ENCODE measurements around the gene MAGI2. TPM values are rescaled to one million over a fixed set of nuclear protein-coding genes. Genes with fewer than 3 reads are reported as not detected.

The MAGI2 gene
- total RNA-seq, 2 donors from 2014 or later, result 10.3 to 19.2 TPM

DNA sequence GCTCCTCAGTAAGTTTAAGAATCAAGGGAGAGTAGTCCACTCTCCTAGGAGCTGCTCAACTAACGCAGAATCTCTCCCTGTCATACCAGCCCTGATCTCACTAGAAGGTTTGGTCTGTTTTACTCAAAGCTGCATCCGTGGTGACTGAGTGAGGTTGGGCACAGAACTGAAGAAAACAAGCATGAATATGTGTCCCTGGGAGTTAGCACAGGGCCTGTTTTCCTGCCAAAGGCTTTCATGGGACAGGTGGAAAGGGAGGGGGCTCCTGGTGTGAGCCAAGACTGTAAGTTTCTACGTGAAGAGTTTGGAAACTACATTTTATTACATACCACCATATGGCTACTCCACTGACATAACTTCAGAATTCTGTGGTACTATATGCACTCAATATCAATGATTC lies 705.9 kb downstream of the MAGI2 start:
- Histone ChIP-seq H3K9me3 (ENCODE audit: control insufficient read depth, low read length) (no peaks in the 10 kb centered on the region), H3K36me3 (ENCODE audit: control insufficient read depth, insufficient read depth, low read length) (no peaks in the 10 kb centered on the region), H3K4me3 (ENCODE audit: low read length) (no peak overlapping the region), H3K4me1 (ENCODE audit: control insufficient read depth, insufficient read depth, low read length) (no peaks in the 10 kb centered on the region), H3K9ac (ENCODE audit: extremely low read depth, low read length, poor library complexity, severe bottlenecking) (no peak overlapping the region), H3K27ac (ENCODE audit: low read depth, low read length) (no peak overlapping the region), H3K27me3 (ENCODE audit: control insufficient read depth, insufficient read depth, low read length, poor library complexity, severe bottlenecking) (no peaks in the 10 kb centered on the region)
- TF ChIP-seq, protein P1, sequence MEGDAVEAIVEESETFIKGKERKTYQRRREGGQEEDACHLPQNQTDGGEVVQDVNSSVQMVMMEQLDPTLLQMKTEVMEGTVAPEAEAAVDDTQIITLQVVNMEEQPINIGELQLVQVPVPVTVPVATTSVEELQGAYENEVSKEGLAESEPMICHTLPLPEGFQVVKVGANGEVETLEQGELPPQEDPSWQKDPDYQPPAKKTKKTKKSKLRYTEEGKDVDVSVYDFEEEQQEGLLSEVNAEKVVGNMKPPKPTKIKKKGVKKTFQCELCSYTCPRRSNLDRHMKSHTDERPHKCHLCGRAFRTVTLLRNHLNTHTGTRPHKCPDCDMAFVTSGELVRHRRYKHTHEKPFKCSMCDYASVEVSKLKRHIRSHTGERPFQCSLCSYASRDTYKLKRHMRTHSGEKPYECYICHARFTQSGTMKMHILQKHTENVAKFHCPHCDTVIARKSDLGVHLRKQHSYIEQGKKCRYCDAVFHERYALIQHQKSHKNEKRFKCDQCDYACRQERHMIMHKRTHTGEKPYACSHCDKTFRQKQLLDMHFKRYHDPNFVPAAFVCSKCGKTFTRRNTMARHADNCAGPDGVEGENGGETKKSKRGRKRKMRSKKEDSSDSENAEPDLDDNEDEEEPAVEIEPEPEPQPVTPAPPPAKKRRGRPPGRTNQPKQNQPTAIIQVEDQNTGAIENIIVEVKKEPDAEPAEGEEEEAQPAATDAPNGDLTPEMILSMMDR (conservative IDR thresholded peaks at IDR 0.05), result no peak
- Mint-ChIP-seq H3K36me3 (ENCODE audit: low read depth) (no peaks in the 10 kb centered on the region), H3K9me3 (peaks cover 3% of the 10 kb centered on the region), H3K27ac (peak overlapping the region; percentile 46), H3K27me3 (ENCODE audit: insufficient read depth) (no peaks in the 10 kb centered on the region), H3K4me3 (no peak overlapping the region), H3K4me1 (peaks cover 28% of the 10 kb centered on the region)
- WGBS, 2 experiments (ENCODE audit: insufficient coverage in 1 of 2, insufficient read length in 1 of 2), result 60 to 73% methylated on average over 2 to 3 of the region's 3 CpGs
- no peak for DNase-seq

DNA sequence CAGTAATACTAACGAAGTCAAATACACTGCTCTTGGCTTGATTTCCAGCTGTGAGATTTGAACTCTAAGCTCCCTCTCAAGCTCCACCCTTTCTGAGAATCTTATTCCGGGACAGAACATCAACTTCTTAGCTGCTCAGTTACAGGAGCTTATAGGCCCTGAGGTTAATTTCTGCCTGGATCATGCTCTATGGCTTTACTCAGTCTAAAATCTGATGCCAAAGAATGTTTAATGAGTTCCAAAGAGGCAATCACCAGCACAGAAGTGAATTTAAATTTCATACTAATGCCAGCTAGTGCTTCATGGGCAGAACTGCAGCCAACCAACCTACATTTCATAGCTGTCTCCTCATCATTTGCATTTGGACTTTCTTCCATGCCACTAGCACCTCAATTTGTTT lies 707.2 kb downstream of the MAGI2 start:
- H3K36me3 ChIP-seq (ENCODE audit: control insufficient read depth, insufficient read depth, low read length), result no peaks in the 10 kb centered on the region
- peaks cover 21% of the 10 kb centered on the region for H3K4me1 Mint-ChIP-seq
- no peak for DNase-seq
- TF ChIP-seq, protein P1 (conservative IDR thresholded peaks at IDR 0.05), result peak; percentile 21
- no peak overlapping the region for H3K27ac ChIP-seq (ENCODE audit: low read depth, low read length)
- H3K4me3 Mint-ChIP-seq, result no peak overlapping the region
- no peak overlapping the region for H3K27ac Mint-ChIP-seq
- no peak overlapping the region for H3K9ac ChIP-seq (ENCODE audit: extremely low read depth, low read length, poor library complexity, severe bottlenecking)
- H3K27me3 Mint-ChIP-seq (ENCODE audit: insufficient read depth), result no peaks in the 10 kb centered on the region
- no peaks in the 10 kb centered on the region for H3K9me3 ChIP-seq (ENCODE audit: control insufficient read depth, low read length)
- no peak overlapping the region for H3K4me3 ChIP-seq (ENCODE audit: low read length)
- no peaks in the 10 kb centered on the region for H3K9me3 Mint-ChIP-seq
- no peaks in the 10 kb centered on the region for H3K4me1 ChIP-seq (ENCODE audit: control insufficient read depth, insufficient read depth, low read length)
- 70 to 83% methylated on average over 2 of the region's 2 CpGs for WGBS, 2 experiments (ENCODE audit: insufficient coverage in 1 of 2, insufficient read length in 1 of 2)
- H3K27me3 ChIP-seq (ENCODE audit: control insufficient read depth, insufficient read depth, low read length, poor library complexity, severe bottlenecking), result no peaks in the 10 kb centered on the region
- no peaks in the 10 kb centered on the region for H3K36me3 Mint-ChIP-seq (ENCODE audit: low read depth)

GRCh38 chr7:78742694-78743093 lies 710.8 kb downstream of the MAGI2 start:
- Histone ChIP-seq H3K27ac (ENCODE audit: low read depth, low read length) (no peak overlapping the region), H3K4me1 (ENCODE audit: control insufficient read depth, insufficient read depth, low read length) (no peaks in the 10 kb centered on the region), H3K9ac (ENCODE audit: extremely low read depth, low read length, poor library complexity, severe bottlenecking) (no peak overlapping the region), H3K4me3 (ENCODE audit: low read length) (no peak overlapping the region), H3K27me3 (ENCODE audit: control insufficient read depth, insufficient read depth, low read length, poor library complexity, severe bottlenecking) (no peaks in the 10 kb centered on the region), H3K9me3 (ENCODE audit: control insufficient read depth, low read length) (no peaks in the 10 kb centered on the region), H3K36me3 (ENCODE audit: control insufficient read depth, insufficient read depth, low read length) (no peaks in the 10 kb centered on the region)
- TF ChIP-seq, protein P1 (conservative IDR thresholded peaks at IDR 0.05), result no peak
- H3K4me3 Mint-ChIP-seq, result no peak overlapping the region
- peaks cover 8% of the 10 kb centered on the region for H3K4me1 Mint-ChIP-seq
- no peak for DNase-seq
- peaks cover 1% of the 10 kb centered on the region for H3K36me3 Mint-ChIP-seq (ENCODE audit: low read depth)
- no peaks in the 10 kb centered on the region for H3K9me3 Mint-ChIP-seq
- no peak overlapping the region for H3K27ac Mint-ChIP-seq
- WGBS, 2 experiments (ENCODE audit: insufficient coverage in 1 of 2, insufficient read length in 1 of 2), result 96% methylated on average over 1 of the region's 1 CpG; no CpG with 5 or more reads in 1 of the 2 experiments
- no peaks in the 10 kb centered on the region for H3K27me3 Mint-ChIP-seq (ENCODE audit: insufficient read depth)
